Stimulated activated CD8-positive, alpha-beta memory T cell treated with anti-CD3 and anti-CD28 coated beads, Interleukin-4, amount 100 ng/mL, for 1 hour (primary cell): Measurements from ENCODE around the gene PRTG.
"Not testable (repeated sequence)": the region's sequence is repeated elsewhere in the genome, so short reads cannot be mapped to it uniquely, and the experiment has no call there.

Experiments used
- DNase-seq, 2 donors: peaks; one replicate each; pipeline ENCODE4 v3.0.0-alpha.2; 2020; ENCODE audit warnings: low read depth in 2 of 2, low spot score in 1 of 2

Gene PRTG

DNA sequence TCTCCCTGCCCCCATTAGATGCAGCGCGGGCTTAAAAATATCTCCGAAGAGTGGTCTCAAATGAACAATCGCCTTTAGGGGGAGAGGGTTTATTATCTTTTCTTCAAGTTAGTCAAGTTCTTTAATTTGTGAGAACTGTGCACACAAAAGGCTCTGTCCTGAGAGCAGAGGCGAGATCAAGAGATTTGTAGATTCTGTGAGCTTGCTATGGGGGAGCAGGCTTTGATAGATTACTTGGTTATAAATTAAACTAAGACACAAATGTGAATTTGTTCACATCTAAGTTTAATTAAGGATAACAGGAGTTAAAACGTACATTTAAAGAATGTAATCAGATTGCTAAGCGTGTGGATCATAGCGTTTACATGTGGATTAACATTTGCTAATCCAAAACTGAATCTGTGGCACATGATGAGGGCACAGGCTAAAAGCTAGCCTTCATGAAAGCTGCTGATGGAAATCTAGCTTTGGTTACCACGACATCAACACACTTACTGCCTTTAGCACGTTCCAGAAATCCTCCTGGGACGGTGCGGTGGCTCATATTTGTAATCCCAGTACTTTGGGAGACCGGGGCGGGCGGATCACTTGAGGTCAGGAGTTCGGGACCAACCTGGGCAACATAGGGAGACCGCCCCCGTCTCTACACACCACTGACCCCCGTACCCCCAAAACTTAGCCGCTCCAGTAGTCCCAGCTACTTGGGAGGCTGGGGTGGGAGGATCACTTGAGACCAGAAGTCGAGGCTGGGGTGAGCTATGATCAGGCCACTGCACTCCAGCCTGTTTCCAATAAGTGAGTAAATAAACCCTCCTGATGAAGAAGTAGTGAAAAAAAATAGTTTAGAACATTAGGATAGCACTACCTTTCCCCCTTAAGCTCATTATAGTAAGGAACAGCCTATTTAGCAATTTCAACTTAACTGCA is 1.0 kb upstream of the PRTG start:
- DNase-seq = no peak

DNA sequence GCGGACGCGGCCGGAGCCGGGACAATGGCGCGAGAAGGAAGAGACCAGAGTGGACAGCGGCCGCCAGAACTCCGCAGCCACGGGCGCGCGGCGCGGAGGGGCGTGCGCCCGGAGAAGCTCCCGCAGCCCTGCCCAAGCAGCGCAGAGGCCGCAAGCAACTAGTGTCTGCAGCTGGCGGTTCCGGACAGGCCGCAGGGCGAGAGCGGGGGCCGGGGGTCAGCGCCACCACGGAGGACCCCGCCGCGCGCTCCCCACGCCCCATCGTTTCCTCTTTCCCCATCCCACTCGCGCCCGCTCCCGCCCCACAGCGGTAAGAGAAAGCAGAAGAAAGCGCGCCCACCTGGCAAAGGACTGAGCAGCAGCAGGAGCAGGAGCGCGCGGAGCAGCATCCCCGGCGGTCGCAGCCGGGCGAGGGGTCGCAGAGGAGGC is 440 bp downstream of the PRTG start:
- no peak for DNase-seq

DNA sequence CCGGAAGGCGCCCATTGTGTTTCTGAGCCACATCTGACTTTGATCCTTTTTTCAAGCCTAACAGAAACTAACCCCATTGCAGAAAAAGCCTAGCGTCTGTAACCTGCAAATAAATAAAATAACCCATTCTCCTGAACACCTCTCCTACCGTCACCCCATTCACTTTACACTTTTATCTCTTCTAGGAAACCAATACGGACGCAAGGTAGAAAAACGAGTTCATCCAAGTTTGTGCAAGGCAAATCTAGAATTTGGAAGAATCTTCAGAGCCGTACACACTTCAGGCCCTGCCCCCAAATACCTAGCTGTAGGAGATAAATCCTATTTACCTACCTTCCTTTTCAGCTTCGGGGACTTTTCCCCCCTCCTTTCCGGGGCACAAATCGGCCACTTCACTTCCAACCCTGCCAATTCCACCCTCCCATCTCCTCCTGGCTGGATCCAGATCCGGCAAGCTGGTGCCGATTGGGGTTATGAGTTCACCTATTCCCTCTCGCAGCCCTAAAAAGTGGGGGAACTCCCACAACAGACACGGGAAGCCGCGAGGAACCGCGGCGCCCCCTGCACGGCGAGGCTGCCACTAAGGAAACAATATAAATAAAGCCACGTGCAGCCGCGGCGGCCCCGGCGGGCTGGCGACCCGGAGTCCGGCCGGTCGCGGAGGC is 987 bp downstream of the PRTG start:
- DNase-seq = no peak

DNA sequence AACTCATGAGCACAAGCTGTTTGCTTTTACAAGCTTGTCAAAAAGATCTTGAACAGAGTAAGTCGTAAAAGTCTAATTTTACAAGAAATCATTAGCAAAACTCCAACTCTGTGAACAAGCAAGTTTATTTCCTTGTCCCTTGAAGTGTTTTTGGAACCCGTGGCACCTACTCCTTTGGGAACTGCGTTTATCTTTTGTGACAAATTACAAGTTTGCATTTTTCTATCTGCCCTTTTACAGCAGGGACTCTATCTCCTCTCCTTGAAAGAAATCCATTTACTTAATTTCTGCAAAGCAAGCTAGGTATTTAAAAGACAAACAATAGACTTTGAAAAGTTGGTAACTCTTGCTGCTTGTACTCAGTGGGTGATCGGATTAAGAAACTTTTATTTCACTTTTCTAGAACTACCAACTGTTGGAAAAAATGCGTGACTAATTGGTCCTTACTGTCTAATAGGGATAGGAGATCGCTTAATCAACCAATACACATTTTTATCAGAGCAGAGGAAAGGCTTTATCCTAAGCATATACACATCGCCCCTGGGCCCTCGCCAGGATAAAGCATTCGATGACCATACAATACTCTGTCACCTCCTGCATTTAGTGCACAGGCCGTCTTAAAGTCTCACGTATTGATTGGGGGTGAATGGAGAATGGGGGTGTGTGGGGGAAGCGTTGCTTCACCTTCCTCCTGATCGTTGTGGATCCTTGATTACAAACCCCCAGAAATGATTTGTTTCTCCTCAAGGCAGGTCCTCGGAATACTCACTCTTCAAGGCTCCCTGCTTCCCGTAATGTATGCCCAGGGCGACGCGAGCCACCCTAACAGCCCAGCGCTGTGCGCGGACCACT is 1.7 kb downstream of the PRTG start:
- no peak for DNase-seq

DNA sequence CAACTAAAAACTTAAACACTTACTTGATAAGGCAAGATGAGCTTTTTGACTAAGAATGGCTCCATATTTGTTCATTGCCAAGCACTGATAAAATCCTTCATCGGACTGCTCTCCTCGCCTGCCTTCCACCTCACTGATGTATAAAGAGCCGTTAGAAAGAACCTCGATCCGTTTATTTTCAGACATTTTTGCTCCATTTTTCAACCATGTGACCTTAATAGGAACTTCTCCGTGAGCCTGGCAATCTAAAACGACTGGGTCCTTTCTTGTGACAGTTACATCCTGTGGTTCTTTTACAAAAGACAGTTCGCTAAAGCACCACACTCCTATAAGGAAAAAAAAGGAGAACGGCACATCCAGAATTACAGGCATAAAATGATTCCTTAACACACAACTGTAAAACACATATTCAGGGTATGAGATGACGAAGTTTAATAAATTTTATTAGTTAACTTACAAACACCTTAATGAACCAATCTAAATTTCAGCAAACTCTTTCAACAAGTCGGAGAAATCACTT is 2.5 kb downstream of the PRTG start:
- DNase-seq = no peak

DNA sequence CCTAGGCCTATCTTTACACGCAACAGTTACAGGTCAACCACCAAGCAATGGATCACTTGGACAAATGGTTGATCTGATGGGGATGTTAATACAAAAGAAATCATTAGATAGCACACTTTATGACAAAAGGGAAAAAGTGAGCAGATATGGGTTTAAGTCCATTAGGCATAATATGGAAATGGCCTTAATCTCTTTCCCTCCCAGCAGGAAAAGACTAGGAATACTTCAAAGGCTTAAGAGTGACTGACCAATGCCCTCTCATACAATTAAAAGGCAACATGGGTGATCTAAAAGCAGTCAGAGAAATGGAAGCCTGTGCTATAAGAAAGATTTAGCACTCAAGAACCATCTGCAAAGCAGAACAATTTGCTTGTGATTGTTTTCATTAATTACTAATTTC is 3.3 kb downstream of the PRTG start:
- no peak for DNase-seq

DNA sequence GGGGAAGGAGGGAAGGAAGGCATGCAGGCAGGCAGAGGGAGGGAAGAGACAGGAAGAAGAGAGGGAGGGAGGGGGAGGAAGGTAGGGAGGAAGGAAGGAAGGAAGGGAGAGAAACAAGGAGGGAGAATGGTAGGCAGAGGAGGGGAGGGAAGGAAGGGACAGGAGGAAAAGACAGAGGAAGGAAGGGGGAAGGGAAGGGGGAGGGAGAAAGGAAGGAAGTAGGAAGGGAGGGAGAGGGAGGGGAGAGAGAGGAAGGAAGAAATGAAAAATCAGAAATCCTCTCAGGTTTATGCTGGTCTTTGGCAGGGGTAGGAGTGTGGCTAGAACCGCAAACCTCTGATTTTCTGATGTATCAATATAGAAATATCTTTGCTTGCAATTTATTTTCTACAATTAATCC is 4.2 kb downstream of the PRTG start:
- no peak for DNase-seq

DNA sequence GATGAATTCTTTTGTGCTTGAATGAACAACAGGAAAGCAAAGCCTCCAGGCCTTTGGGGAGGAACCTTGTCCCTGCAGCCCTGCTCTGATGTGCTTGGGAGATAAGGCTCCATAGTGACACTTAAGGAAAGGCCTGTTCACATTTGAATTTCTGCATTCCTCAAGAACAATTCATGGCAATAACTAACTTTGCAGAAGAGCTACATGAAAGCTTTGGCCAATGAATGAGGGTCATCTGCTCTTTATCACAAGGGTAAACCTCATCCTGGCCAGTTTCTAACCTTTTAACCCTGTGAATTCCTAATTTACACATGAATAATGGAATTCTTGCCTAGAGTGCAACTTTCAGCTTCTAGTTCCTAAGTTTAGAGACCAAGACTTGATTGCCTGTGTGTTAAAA is 5.6 kb downstream of the PRTG start:
- DNase-seq = no peak

DNA sequence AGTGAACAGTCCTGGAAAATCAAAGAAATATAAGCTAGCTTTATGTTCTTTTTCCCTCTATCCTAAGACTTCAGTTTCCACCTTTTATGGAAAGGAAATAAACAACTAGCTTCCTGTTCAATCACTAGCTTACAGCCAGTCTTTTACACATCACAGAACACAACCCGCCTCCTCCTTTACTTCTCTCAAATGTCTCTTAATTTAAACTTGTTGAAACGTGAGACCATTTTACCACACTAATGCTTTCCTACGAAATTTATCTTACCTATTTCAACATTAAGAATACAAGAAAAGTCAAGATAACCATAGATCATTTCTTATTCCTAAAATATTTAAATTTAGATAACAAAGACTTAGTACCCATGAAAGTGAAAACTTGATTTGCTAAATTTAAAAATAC is 6.2 kb downstream of the PRTG start:
- no peak for DNase-seq

DNA sequence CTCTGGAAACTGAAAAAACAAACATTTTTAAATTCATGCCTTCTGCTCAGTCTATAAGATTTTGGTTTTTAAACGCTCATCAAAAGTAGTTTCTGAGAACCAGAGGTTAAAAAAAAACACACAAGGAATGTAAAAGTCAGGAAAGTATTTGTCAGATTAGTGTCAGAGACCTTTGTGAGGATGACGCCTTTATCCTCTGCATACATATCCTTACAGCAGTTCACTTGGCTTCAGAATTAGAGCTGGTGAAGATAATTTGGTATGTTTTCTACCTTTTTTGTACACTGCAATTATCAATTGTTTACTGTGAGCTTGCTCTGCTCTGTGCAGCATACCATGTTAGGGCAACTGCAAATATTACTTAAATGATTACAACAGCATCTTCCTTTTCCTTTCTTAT is 8.3 kb downstream of the PRTG start:
- DNase-seq = no peak

DNA sequence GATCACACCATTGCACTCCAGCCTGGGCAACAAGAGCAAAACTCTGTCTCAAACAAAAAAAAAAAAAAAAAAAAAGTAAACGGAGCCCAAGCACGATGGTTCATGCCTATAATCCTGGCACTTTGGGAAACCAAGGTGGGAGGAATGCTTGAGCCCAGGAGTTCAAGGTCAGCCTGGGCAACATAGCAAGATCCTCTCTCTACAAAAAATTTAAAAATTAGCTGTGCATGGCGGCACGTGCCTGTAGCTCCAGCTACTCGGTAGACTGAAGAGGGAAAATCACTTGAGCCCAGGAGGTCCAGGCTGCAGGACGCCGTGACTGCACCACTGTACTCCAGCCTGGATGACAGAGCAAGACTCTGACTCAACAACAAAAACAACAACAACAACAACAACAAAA is 9.5 kb downstream of the PRTG start:
- not testable (repeated sequence) for DNase-seq

DNA sequence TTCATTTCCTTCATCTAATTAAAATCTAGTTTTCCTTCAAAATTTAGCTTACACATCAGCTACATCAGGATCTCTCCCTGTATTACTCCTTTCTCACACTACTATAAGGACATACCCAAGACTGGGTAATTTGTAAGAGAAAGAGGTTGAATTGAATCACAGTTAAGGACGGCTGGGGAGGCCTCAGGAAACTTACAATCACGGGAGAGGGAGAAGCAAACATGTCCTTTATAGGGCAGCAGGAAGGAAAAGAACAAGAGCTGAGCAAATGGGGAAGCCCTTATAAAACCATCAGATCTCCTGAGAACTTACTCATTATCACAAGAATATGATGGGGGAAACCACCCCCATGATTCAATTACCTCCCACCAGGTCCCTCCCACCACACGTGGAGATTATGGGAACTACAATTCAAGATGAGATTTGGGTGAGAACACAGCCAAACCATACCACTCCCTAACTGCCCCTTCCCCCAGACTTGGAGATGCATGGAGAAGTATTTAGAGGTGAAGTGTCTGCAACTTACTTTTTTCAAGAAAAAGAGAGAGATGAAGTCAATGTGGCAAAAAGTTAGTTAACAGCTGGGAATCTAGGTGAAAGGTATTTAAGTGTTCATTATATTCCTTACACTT is 21.3 kb downstream of the PRTG start:
- no peak for DNase-seq

DNA sequence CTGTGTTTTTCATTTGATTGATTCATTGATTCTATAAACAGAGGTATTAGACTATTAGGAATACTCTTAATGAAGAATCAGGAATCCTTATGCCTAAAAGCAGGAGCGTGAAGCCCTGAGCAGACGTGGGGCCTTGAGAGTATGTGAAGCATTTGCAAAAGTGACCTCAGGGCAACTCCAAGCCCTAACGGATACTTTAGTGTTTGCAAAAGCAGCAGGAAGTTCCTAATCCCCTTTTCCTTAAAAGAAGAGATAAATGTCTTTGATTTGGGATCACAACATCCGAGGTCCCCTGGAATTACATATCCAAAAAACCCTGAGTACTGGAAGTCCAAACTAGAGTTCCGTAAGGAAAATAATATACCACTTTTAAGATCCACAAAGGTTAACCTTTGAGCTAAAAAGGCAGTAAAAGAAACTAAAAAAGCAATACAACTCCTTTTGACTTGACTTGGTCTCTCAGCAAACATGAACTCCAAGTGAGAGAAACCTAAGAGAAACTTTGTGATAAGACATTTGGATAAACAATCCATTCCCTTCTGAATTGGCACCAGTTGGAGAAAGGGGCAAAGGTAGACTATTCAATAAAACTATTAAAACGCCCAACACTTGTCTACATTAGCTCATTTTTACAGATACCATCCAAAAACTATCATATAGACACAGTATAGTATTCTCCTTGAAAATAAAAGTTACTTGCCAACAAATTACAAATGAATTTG is 27.4 kb downstream of the PRTG start:
- DNase-seq = no peak

DNA sequence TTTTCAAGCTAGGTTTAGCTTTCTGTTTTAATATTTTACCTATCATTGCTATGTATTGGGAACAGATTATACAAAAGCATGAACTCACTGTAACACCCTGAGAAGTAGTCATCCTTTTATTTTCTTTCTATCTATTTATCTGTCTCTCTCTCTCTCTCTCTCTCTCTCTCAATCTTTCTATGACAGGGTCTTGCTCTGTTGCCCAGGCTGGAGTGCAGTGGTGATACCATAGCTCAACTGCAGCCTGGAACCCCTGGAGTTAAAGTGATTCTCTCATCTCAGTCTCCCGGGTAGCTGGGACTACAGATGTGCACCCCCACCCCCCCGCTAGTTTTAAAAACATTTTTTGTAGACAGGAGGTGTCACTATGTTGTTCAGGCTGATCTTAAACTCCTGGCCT is 28.9 kb downstream of the PRTG start:
- DNase-seq = no peak

DNA sequence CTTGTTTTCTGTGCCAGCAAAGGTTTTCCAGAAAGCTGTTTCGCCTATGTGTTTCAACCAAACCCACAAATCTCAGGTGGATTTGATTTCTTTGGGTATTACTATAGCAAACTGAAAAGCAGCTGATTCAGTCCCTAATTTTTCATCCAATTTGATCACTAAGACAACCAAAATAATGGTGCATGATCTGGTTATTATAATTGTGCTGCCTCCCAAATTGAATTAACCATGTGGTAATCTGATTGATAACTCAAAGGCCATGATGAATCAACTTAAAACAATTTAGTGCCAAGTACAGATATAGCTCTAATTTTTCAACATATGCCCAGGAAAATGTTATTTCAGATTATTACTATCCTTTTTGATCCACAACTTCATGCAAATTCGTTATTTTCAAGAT is 30.6 kb downstream of the PRTG start:
- no peak for DNase-seq

DNA sequence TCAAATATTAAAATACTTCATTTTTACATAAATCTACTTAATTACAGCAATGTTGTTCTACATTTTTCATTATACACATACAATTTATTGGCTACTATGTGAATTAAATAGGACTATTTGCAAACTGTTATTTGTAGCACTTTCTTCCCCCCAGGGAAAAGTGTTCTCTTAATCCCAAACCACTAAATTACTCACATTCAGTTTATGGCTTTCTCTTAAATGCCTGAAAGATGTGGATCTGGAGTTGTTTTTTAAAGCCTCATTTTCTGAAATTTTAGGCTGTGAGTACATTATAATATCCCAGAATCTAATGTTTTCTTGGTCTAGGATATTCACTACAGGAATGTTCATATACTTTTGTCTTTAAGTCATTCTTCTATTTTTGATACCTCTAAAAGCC is 32.7 kb downstream of the PRTG start:
- no peak for DNase-seq

DNA sequence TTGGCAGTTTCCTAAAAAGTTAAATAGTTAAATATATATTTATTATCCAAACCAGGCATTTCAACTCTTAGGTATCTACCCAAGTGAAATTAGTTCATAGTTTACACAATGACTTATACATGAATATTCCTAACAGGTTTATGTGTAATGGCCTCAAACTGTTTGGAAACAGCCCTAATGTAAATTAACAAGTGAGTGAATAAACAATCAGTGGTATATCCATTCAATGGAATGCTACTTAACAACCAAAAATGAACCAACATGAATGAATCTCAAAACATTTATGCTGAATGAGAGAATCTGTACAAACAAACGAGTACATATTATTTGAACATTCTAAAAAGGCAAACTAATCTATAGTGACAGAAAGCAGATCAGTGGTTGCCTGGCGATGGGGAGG is 33.5 kb downstream of the PRTG start:
- DNase-seq = no peak

DNA sequence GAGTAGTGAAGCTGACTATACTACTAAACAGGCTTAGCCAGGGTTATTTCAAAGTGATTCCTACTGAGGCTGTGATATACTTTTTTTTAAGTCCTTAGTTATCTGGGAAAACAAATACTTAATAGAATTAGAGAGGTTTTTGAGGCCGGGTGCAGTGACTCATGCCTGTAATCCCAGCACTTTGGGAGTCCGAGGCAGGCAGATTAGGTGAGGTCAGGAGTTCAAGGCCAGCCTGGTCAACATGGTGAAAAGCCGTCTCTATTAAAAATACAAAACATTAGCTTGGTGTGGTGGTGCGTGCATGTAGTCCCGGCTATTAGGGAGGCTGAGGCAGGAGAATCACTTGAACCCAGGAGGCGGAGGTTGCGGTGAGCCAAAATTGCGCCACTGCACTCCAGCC is 34.2 kb downstream of the PRTG start:
- DNase-seq = no peak

DNA sequence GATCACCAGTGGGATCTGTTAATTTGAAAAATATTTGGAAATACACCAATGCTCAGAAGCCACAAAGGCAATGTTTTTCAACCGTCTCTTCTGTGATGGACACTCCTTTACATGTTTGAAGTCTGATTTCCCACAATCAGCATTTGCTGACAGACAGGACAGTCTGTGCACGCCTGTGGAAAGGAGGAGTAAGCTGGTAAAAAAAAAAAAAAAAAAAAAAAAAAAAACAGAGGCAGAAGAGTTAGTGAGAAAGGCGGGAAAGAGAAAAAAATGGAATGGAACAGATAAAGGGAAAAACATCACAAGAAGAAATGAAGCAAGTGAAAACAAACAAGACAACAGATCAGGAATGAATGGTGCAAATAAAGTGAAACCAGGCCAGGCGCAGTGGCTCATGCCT is 35.0 kb downstream of the PRTG start:
- DNase-seq = no peak

DNA sequence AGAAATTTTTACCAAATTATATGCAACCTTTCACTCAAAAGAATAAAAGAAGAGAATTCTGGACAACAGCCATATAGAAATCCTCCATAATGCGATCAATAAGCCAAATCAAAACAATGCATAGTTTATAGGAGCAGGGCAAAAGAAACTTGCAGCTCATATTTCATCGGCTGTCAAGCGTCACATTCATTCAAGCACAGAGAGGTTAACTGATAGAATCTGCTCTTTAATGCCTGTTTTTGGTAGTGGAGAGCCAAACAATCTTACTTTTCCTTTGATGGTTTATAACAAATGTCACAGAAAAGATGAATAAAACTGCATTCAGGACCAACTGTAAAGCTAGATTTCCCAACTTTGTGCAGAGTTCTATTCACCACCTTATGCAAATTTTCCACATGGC is 35.4 kb downstream of the PRTG start:
- no peak for DNase-seq
